Bronchial epithelial cell (primary cell): ENCODE data around the gene ZNF407. TPM values are rescaled to one million over a fixed set of nuclear protein-coding genes. Genes with fewer than 3 reads are reported as not detected.
A peak's percentile ranks its signal among the peaks of the same experiment; 100 is the strongest.

Experiments used
- DNase-seq: peaks from one replicate; pipeline ENCODE4 v3.0.0-alpha.2; 2010; ENCODE audit warnings: low read depth
- FAIRE-seq: peaks from 2 replicates; lab custom pipeline; 2011; peaks lifted over from hg19 to GRCh38; lab: Jason Lieb, UNC
- H3K27me3 ChIP-seq: 2 replicates; pipeline ENCODE4 v1.5.1; 2011; ENCODE audit warnings: low read length; ENCODE audit not compliant: control insufficient read depth, insufficient read depth
- H3K36me3 ChIP-seq: 2 replicates; pipeline ENCODE4 v1.5.1; 2011; ENCODE audit warnings: low read length; ENCODE audit not compliant: control insufficient read depth, insufficient read depth
- H3K4me3 ChIP-seq: 2 replicates; pipeline ENCODE4 v1.5.1; 2011; ENCODE audit warnings: mild to moderate bottlenecking, low read depth, low read length, control low read depth
- CTCF ChIP-seq: IDR thresholded peaks from 2 replicates; pipeline ENCODE4 v1.5.1; 2011; ENCODE audit warnings: mild to moderate bottlenecking, moderate library complexity, low read length, control low read depth, inconsistent platforms; ENCODE audit not compliant: insufficient read depth, severe bottlenecking
- total RNA-seq: library from RNA; depleted of rRNA; stranded (reverse); fragments of >200 nt; gene quantifications from 2 replicates; pipeline ENCODE4 v1.2.1, GENCODE V29; 2014

ZNF407 gene
- total RNA-seq, 1 donor from 2014 or later = 10.0 TPM

GRCh38 chr18:74791501-74792194 lies 194.0 kb downstream of the ZNF407 start:
- DNase-seq (no peak), FAIRE-seq (no peak)
- H3K27me3 ChIP-seq = no peaks in the 10 kb centered on the region
- H3K4me3 ChIP-seq = no peak overlapping the region
- TF ChIP-seq CTCF = no peak
- H3K36me3 ChIP-seq = no peaks in the 10 kb centered on the region

- FAIRE-seq (no peak), DNase-seq (no peak)
- H3K4me3 ChIP-seq = no peak overlapping the region
- no peak for TF ChIP-seq CTCF
- no peaks in the 10 kb centered on the region for H3K27me3 ChIP-seq
- no peaks in the 10 kb centered on the region for H3K36me3 ChIP-seq
Measured at GRCh38 chr18:74793746-74794145, 196.1 kb downstream of the ZNF407 start.

GRCh38 chr18:74795751-74796150 lies 198.1 kb downstream of the ZNF407 start:
- TF ChIP-seq CTCF = no peak
- Histone ChIP-seq H3K36me3 (no peaks in the 10 kb centered on the region), H3K27me3 (no peaks in the 10 kb centered on the region), H3K4me3 (no peak overlapping the region)
- DNase-seq = no peak
- FAIRE-seq = no peak

- Histone ChIP-seq H3K36me3 (no peaks in the 10 kb centered on the region), H3K4me3 (no peak overlapping the region), H3K27me3 (no peaks in the 10 kb centered on the region)
- TF ChIP-seq CTCF = no peak
- FAIRE-seq = no peak
- no peak for DNase-seq
Measured at GRCh38 chr18:74796211-74796610, 198.5 kb downstream of the ZNF407 start.

- Histone ChIP-seq H3K4me3 (no peak overlapping the region), H3K27me3 (no peaks in the 10 kb centered on the region), H3K36me3 (no peaks in the 10 kb centered on the region)
- TF ChIP-seq CTCF = no peak
- DNase-seq = peak; percentile 68
- FAIRE-seq = no peak
Measured at GRCh38 chr18:74796841-74797576, 199.3 kb downstream of the ZNF407 start.
